ENCODE data around the gene ANKRD39.
"Not testable (repeated sequence)": the region's sequence is repeated elsewhere in the genome, so short reads cannot be mapped to it uniquely, and the experiment has no call there.

The ANKRD39 gene

DNA sequence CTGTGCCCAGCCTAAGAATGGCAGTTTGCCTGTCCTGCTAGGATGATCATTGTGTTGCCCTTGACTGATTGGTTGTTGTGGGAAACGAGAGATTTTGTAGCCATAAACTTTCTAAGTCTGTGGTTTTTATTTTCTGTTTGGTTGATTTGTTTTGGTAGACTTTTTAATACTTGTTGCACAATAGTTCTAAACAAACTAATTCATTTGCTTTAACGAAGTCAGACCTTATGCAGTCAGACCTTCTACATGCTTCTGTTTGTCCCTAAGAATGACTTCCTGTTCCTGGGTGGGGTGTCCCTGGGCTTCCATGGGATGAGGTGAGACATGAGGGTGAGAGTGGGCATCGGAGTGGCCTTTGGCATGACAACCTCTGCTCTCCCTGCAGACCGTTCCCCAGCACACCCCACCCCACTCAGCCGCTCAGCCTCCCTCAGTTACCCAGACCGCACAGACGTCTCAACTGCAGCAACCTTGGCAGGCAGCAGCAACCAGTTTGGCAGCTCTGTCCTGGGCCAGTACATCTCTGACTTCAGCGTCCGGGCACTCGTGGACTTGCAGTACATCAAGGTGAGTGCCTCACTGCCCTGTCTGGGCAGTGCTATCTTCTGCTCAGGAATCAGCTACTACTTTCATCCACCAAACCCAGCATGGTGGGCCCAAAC, 49.5 kb downstream of the ANKRD39 start:
- no peak for DNase-seq (ENCODE audit: low read depth in 2 of 2)

GRCh38 chr2:96807127-96807471, 50.7 kb downstream of the ANKRD39 start:
- DNase-seq (ENCODE audit: low read depth in 2 of 2) = no peak

DNA sequence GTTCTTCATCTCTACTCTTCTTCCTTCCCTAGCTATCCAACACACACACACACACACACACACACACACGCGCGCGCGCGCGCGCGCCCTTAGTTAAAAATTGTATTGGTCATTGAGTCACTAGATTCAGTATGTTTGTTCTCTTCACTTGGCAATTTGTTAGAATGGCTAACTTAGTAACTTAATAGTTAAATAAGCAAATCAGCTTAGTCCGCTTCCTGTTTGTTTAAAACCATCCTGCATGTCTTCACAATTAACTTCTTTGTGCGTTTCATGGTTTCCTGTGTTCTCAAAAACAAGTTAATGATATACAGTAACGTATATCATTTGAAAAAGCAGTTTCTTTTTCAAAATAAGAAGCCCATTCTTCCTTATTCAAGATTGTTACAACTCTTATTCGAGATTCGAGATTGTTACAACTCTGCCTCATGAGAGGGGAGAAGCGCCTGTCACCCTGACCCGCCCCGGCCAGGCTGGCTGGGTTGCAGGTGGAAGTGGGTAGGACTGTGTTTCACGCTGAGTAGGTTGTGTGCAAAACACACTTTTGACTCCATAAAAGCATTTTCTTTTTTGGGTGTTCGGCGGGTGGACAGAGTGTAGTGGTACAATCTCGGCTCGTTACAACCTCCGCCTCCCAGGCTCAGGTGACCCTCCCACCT, 51.2 kb downstream of the ANKRD39 start:
- DNase-seq (ENCODE audit: low read depth in 2 of 2) = peak in 1 of 2 donors; percentile 9

DNA sequence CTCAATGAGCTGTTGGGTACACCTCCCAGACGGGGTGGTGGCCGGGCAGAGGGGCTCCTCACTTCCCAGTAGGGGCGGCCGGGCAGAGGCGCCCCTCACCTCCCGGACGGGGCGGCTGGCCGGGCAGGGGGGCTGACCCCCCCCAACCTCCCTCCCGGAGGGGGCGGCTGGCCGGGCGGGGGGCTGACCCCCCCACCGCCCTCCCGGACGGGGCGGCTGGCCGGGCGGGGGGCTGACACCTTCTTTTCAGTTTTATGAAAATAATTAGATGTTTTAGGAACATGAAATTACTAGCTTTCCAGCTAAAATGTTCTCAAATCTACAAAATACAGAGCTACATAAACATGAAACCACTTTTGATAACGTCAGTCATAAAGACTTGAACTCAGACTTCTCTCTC, 51.9 kb downstream of the ANKRD39 start:
- not testable (repeated sequence) for DNase-seq (ENCODE audit: low read depth in 2 of 2)

DNA sequence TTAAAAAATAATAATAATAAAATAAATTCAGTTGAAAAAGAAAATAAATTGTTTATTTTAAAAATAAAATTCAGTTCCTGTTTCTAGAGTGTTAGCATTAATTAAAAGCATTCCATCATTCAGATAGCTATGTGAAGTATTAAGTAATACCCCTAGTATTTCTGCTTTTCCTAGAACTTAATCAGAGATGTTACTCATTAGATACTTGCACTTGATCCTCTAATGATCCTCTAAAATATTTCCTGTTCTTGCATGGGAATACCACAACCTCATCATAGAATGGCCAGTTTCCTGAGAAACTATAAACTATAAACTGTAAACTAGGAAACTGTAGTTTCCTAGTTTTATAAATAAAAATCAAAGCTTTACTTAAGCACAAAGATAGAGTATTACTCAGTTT, 52.8 kb downstream of the ANKRD39 start:
- DNase-seq (ENCODE audit: low read depth in 2 of 2) = no peak

GRCh38 chr2:96802721-96803120, 55.1 kb downstream of the ANKRD39 start:
- no peak for DNase-seq (ENCODE audit: low read depth in 2 of 2)

- peak in 1 of 2 donors; percentile 13 for DNase-seq (ENCODE audit: low read depth in 2 of 2)
Observed at GRCh38 chr2:96801786-96802595, 55.8 kb downstream of the ANKRD39 start.

DNA sequence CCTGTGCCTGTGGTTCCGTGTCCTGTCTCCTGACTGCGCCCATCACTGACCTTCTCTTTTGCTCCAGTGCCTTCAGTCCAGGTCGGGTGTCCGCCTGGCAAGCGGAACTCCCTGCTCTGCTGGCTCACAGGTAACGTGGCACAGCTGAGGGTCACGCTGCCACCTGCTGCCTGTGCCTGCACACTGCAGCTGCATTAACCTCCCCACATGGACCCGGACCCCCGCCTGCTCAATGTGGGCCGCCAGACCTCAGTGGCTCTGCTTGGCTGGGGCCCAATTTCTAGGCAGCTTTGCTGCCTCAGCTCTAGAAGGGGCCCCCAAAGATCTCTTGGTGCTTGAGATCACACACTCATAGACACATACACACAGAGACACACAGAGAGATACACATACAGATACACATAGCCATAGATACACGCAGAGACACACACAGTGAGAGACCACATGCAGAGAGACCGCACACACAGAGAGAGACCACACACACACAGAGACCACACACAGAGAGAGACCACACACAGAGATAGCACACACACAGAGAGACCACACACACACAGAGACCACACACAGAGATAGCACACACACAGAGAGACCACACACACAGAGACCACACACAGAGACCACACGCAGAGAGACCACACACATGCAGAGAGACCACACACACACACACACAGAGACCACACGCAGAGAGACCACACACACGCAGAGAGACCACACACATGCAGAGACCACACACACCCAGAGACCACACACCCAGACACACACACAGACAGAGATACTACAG, 56.6 kb downstream of the ANKRD39 start:
- DNase-seq (ENCODE audit: low read depth in 2 of 2) = peak; percentile 32 to 53

GRCh38 chr2:96800061-96801004, 57.5 kb downstream of the ANKRD39 start:
- DNase-seq (ENCODE audit: low read depth in 2 of 2) = no peak

GRCh38 chr2:96799623-96799935, 58.2 kb downstream of the ANKRD39 start:
- no peak for DNase-seq (ENCODE audit: low read depth in 2 of 2)

DNA sequence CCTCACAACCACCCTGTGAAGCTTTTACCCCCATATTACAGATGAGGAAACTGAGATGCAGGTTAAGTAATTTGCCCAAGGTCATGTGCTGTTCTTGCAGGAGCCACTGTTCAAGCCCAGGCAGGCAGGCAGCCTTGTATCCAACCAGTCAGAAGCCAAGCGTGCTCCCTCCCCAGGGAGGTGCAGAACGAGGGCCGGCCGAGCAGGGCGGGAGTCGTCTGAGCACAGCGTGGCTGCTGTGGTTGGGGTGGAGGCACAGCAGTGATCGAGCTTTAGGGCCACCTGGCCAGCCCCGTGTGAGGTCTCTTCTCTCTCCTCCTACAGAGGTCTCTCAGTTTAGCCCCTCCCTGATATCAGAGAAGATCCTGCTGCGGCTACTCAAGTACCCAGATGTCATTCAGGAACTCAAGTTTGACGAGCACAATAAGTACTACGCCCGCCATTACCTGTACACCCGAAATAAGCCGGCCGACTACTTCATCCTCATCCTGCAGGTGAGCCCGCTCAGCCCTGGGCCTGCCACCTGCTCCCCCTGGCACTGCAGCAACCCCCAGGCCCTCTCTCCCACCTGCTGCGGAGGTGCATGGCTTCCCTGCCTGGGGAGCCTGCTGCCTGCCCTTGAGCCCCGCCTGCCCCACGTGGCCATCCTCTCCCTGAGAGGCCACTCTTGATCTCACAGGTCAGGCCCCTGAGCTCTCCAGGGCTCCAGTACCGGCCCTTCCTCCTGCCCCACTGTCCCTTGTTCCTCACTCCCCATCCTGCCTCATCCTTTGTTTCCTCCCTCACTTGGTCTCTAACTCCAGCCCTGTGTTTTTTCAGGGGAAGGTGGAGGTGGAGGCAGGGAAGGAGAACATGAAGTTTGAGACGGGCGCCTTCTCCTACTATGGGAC, 58.8 kb downstream of the ANKRD39 start:
- DNase-seq (ENCODE audit: low read depth in 2 of 2) = no peak
